ENCODE measurements around the gene ATP2B1.
A peak's percentile ranks its signal among the peaks of the same experiment; 100 is the strongest.

The ATP2B1 gene

DNA sequence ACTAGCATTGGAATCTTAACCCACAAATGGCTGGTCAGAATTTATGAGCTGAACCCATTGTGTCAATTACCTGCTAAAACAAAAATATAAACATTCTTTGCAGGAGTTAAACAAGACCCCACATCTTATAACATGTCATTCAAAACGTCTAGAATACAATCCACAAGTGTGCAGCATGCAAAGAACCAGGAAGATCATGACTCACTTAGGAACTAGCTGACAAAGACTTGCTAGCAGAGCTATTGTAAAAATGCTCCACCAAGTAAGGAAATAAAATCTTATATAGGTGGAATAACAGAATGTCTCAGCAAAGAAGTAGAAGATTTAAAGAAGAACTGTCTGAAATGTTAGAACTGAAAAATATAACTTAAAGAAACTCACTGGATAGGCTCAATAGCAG lies 156.3 kb downstream of the ATP2B1 start:
- no peak for TF ChIP-seq CTCF (IDR thresholded peaks at IDR 0.05; ENCODE audit: insufficient read depth, low read depth, low read length, missing control alignments)
- peak; percentile 55 for DNase-seq (ENCODE audit: low read depth)
- no peak overlapping the region for H3K4me3 ChIP-seq (ENCODE audit: low read length)

- no peak for TF ChIP-seq CTCF (IDR thresholded peaks at IDR 0.05; ENCODE audit: insufficient read depth, low read depth, low read length, missing control alignments)
- no peak for DNase-seq (ENCODE audit: low read depth)
- no peak overlapping the region for H3K4me3 ChIP-seq (ENCODE audit: low read length)
Measured at GRCh38 chr12:89551747-89552146, 156.9 kb downstream of the ATP2B1 start.

DNA sequence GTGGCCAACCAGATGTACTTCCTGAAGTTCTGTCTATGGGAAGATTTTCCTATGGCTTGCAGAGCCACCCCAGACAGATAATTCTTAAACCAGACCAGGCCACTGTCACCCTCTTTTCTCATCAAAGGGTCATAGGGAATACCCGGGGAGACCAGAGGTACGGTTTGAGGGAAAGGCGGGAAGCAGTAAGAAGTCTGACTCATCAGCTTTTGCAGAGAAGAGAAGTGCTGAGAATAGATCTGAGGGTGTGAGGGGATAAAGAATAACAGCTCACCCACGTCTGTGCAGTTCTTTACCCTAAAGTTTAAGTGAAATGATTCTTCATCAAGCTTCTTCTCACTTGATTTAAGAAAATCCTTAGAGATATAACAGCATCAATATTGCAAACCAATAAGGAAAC lies 161.5 kb downstream of the ATP2B1 start:
- no peak overlapping the region for H3K4me3 ChIP-seq (ENCODE audit: low read length)
- DNase-seq (ENCODE audit: low read depth): no peak
- no peak for TF ChIP-seq CTCF (IDR thresholded peaks at IDR 0.05; ENCODE audit: insufficient read depth, low read depth, low read length, missing control alignments)

- H3K4me3 ChIP-seq (ENCODE audit: low read length): no peak overlapping the region
- no peak for TF ChIP-seq CTCF (IDR thresholded peaks at IDR 0.05; ENCODE audit: insufficient read depth, low read depth, low read length, missing control alignments)
- no peak for DNase-seq (ENCODE audit: low read depth)
Measured at GRCh38 chr12:89546151-89546550, 162.5 kb downstream of the ATP2B1 start.

- TF ChIP-seq CTCF (IDR thresholded peaks at IDR 0.05; ENCODE audit: insufficient read depth, low read depth, low read length, missing control alignments): no peak
- H3K4me3 ChIP-seq (ENCODE audit: low read length): no peak overlapping the region
- DNase-seq (ENCODE audit: low read depth): no peak
Measured at GRCh38 chr12:89544681-89545184, 163.9 kb downstream of the ATP2B1 start.

DNA sequence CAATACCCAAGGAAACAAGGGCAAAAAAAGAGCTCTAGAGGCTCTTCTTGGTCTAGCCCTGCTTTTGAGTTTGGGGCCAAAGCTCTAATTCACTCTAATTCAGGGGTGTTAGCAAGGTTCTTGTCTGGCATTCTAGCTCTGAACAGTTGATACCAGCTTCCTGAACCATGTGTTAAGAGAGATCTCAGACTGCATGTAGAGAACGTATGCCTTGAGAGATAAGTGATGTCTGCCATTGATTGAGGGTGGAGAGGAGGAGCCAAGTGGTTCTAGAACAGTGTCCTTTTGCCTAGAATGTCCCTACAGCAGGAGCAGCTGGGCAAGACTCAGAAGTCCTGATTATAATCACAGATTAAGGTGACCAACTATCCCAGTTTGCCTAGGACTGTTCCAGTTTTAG lies 164.6 kb downstream of the ATP2B1 start:
- no peak for TF ChIP-seq CTCF (IDR thresholded peaks at IDR 0.05; ENCODE audit: insufficient read depth, low read depth, low read length, missing control alignments)
- no peak for DNase-seq (ENCODE audit: low read depth)
- H3K4me3 ChIP-seq (ENCODE audit: low read length): no peak overlapping the region

DNA sequence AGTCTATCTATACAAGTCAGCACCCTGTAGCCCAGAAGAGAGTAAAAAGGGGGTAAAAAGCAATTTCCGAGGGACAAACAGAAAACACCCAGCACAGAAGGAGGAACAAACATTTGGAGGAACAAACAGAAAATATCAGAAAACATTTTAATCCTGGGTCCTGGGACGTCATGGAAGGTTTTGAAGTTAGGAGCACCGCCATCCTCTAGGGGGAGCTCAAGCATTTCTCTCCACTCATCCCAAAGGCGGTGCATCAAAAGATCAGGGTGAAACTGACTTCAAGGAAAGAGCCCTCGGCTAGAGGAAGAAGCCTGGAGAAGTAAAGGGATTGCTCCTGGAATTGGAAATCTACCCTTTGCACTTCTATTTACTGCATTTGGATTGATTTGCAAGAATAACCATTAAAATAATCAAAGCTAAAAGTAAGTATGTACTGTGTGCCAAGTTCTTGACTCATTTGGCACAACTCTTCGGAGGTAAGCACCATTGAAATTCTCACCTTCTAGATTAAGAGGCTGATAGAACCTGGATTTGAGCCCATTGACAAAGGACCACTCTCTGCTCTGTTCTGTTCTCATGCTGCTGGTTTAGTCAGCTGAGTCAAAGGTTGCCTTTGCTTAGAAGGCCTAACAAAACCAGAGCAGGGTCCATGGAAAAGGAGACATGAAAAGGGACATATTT lies 165.6 kb downstream of the ATP2B1 start:
- H3K4me3 ChIP-seq (ENCODE audit: low read length): no peak overlapping the region
- peak; percentile 97 for TF ChIP-seq CTCF (IDR thresholded peaks at IDR 0.05; ENCODE audit: insufficient read depth, low read depth, low read length, missing control alignments)
- peak; percentile 88 for DNase-seq (ENCODE audit: low read depth)

Data from epithelial cell of esophagus (primary cell).